HG03108 (cell line): ENCODE results near the gene CFAP119.

ENCODE experiments used
- ATAC-seq: cut with Tn5 transposase; IDR thresholded peaks from one replicate; pipeline ENCODE4 v1.9.1; 2021; ENCODE audit warnings: moderate library complexity; ENCODE audit not compliant: unreplicated experiment

CFAP119 gene

DNA sequence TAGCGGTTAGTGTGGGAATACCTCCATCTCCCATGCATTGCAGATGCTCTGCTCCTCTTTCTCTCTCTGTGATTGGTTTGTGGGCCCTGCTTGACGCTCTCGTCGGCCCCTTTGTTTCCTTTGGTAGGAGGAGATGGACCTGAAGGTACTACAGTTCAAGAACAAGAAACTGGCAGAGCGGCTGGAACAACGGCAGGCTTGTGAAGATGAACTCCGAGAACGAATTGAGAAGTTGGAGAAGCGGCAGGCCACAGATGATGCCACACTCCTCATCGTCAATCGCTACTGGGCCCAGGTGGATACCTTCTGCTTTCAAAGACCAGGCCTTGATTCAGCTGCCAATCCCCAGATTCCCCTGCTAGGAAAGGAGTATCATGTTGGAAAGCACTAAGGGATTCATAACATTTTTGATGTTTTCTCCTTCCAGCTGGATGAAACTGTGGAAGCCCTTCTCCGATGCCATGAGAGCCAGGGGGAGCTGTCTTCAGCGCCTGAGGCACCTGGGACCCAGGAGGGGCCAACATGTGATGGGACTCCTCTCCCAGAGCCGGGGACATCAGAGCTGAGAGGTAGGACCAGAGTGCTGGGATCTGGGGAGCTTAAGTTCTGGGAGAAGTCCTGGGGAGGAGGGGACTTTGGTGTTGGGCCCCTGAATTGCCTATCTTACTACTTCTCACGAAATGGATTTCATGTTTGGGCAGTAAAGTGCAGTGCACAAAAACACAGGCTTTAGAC, 1.3 kb upstream of the CFAP119 start:
- no peak for ATAC-seq

DNA sequence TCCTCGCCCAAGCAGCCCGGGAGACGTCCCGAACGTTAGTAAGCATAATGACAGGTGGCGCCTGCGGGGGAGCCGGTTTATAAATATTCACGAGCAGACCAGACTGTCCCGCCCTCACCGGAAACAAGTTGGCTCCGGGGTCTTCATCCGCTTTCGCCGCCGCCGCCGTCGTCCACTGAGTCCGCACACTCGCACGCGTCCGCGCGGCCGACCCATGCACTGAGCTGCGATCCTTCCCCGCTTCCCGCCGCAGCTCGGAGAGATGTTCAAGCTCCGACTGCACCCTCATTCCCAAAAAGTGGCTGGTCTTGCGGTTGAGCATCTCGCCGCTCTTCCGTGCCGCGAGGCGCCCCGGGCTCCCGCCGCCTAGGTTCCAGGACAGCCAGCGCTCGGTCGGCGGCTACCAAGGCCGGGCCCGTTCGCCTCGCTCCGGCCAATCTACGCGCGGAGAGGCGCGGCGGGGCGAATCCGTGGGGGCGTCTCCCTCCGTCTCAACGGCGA, 385 bp downstream of the CFAP119 start:
- ATAC-seq: peak; percentile 13

DNA sequence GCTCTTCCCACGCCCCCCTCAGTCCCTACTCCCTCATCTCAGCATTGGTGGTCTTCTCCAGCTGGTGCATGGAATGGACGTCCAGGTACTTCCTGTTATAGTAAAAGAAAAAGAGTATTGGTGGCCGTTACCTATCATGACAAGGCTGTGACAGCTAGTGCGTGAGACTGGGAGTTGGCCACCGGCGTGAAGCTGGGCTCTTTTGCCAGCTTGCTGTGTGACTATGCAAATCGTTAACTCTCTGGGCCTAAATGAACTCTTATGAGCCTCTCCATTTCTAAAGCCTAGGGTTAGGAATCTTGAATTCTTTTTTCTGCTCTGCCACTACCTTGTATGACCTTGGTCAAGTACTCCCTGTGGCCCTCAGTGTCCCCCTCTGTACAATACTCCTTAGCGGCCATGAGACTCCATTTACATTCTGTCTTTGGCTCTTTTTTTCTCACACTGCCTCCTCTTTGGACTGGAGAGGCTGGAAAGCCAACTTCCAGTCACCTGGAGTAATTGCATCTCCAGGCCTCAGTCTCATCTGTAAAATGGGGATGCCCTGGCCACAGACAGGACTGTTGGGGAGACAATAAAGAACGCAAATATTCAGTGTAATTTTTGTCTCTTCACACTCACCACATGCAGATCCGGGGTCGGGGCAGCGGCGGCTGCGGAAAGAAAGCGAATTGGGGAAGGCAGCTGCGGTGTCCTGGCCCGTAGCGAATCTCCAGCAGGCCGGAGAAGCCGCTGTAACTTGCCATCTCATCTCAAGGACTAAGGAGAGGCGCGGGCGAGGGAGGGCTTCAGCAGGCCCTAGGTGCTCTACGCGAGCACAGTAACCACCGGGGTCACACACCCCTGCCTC, 1.1 kb downstream of the CFAP119 start:
- no peak for ATAC-seq

- ATAC-seq: no peak
Observed at GRCh38 chr16:30760001-30760559, 1.8 kb downstream of the CFAP119 start.

DNA sequence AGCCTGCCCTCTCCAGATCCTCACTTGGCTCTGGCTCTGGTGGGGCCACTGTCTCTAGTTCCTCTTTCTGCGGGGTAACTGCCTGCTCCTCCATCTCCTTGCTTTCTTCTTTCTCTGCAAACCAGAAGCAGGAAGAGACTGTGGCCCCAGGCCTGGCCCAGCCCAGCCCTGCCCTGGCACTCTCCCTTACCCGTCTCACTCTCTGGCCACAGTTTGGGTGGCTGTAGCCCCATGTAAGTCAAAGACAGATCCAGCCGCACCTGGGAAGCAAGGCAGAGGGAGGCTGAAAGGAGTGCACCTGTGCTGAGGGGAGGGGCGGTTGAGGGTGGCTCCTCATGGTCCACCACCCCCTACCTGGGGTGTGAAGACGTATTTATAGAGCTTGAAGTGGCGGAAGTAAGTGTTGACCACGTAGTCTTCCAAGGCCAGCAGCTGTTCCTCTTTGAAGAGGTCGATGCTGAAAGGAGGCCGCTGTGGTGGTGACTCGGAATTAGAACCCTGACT, 2.8 kb downstream of the CFAP119 start:
- no peak for ATAC-seq

GRCh38 chr16:30757316-30757715, 4.5 kb downstream of the CFAP119 start:
- ATAC-seq: no peak

GRCh38 chr16:30756781-30757100, 5.1 kb downstream of the CFAP119 start:
- no peak for ATAC-seq

DNA sequence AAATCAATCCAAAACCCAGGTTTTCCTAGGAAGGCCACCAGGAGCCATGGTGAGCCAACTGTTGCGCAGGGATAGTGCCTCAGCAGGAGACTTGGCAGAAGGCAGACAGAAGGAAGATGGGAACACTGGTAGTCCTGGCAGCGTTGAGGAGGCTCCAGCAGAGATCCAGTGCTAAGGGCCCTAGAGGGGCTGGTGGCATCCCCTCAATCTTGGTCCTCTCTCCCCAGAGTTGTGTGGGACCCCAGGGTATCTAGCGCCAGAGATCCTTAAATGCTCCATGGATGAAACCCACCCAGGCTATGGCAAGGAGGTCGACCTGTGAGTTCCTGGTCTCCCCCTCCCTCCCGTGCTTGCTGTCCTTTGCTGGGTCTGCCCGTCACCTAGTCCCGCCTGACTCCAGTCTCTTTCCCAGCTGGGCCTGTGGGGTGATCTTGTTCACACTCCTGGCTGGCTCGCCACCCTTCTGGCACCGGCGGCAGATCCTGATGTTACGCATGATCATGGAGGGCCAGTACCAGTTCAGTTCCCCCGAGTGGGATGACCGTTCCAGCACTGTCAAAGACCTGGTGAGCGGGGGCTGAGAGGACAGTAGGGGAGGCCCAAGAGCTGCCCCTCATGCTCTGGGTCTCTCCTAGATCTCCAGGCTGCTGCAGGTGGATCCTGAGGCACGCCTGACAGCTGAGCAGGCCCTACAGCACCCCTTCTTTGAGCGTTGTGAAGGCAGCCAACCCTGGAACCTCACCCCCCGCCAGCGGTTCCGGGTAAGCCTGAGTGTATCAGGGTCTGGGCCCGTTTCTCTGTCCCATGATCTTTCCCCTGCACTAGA, 5.7 kb downstream of the CFAP119 start:
- ATAC-seq: no peak

DNA sequence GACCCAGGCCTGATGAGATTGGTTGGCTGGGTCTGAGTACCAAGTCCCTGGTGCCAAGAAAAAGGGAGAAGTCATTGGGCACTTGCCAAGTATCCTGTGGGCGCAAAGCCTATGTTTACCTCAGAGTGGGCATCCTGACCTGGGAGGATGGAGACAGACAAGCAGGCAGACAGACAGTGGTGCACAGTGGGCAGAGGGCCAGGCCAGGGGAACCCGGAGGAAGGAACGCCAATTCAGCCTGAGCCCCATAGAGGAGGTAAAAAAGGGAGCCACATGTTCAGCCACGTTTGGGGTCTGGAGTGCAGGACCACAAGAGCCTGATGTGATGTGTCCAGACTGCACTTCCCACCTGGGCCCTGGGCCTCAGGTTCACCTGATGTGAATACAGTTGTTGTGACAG, 8.3 kb downstream of the CFAP119 start:
- ATAC-seq: no peak

DNA sequence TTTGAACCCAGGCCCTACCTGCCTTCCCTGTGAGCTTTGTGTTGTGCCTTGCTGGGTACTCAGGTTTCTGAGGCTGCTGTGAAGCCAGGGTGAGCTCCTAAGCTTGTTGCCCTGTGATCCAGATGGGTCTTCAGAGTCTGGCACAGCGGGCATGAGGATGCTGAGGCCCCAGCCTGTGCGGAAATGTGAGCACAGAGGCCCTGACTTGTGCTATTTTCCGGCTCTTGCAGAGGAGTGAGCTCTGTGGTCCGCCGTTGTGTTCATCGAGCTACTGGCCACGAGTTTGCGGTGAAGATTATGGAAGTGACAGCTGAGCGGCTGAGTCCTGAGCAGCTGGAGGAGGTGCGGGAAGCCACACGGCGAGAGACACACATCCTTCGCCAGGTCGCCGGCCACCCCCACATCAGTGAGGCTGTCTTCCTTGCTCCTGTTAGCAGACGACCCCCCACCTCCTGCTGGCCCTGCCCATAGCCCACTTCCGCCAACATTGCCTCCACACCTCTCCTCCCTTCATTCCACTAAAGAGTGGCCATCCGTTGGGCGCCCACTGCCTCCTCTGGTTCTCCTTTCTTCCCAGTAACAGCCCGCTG, 10.9 kb downstream of the CFAP119 start:
- no peak for ATAC-seq

DNA sequence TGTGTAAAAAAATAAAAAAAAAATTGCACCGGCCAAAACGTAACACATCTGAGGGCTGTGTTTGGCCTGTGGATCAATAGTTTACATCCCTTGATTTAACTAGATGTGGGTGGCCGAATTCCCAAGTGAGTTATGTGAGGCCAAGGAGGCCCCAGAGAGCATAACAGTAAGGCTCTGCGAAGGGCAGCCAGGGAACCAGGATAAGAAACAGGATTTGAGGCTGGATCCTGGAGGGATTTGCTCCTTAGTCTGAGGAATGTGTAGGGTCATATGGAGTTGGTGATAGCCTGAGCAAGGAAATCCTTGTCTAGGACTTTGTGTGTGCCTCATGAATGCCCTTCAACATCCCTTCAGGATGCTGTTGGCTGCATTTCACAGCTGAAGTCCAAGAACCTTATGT, 11.7 kb downstream of the CFAP119 start:
- ATAC-seq: no peak

DNA sequence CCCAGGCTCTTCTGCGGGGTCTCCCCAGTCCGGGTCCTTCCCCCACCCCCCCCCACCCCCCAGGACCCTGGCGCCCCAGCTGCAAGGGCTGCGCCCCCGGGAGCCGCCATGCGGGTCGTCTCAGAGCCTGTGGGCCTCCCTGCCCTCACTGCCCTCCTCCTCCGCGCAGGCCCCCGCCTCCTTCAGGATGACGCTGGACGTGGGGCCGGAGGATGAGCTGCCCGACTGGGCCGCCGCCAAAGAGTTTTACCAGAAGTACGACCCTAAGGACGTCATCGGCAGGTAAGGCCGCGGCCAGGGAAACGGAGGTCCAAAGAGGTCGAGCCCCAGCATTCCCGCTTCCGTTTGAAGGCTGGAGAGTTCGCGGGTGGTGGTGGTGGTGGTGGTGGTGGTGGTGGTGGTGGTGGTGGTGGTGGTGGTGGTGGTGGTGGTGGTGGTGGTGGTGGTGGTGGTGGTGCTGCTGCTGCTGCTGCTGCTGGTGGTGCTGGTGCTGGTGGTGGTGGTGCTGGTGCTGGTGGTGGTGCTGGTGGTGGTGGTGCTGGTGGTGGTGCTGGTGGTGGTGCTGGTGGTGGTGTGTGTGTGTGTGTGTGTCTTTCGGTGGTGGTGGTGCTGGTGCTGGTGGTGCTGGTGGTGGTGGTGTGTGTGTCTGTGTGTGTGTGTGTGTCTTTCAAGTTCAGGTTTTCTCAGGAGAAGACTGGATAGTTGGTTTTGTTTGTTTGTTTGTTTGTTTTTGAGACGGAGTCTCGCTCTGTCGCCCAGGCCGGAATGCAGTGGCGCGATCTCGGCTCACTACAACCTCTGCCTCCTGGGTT, 13.0 kb downstream of the CFAP119 start:
- no peak for ATAC-seq

GRCh38 chr16:30747799-30748633, 13.8 kb downstream of the CFAP119 start, which contains the start of gene PHKG2:
PHKG2 (plus strand) TSS chr16:30748425; CDS start chr16:30748821, 396 bp downstream.
- ATAC-seq: peak; percentile 99

DNA sequence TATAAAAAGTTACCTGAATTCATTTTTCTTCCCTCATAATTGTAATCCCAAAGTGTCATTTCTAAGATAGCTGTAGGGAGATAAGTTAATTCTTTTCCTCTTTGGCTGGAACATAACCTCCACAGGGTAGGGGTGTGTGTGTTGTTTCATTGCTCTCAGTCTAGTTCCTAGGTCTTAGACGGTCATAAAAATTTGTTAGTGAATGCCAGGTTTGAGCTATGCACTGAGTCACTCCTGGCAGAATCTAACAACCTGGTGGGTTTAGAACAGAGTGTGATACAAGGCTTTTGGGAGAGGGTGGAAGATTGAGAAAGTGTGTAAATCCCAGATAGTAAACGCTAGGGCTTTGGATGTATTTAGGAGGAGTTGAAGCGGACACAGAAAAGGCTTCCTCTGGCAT, 14.5 kb downstream of the CFAP119 start:
- ATAC-seq: no peak

DNA sequence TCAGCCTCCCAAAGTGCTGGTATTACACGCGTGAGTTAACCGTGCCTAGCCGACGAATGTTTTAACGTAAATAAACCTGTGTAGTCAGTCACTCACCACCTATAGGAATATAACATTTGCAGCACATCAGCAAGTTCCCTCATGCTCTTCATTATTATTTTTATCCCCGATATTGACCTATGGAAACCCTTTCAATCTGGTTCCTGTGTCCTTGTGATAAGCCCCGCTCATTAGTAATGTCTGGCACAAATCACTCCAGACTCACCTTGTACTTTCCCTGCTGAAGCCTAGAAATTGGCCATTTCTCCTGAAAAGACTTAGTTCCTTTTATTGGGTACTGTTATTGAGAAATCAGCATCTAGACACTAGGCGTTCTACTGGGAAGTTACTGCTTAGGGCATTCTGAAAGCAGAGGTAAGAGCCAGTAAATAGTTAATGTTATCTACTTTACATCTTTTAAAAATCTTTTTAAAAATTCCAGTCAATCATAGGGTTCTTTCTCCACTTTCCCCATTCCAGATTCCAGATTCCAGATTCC, 15.2 kb downstream of the CFAP119 start:
- no peak for ATAC-seq

DNA sequence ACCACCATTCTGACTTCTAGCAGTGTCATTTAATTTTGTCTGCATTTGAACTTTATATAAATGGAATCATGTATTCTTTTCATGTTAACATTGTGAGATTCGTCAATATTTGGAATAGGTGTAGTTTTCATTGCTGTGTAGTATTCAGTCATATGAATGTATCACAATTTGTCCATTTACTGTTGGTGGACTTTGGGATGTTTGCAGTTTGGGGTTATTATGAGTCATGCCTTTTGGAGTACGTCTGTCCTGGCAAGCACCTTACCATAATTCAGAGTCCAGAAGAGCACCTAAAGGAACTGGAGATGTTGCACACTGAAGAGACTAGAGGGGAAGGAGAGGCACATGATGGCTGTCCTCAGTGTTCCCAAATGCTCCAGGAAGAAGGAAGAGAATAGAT, 16.8 kb downstream of the CFAP119 start:
- ATAC-seq: no peak

DNA sequence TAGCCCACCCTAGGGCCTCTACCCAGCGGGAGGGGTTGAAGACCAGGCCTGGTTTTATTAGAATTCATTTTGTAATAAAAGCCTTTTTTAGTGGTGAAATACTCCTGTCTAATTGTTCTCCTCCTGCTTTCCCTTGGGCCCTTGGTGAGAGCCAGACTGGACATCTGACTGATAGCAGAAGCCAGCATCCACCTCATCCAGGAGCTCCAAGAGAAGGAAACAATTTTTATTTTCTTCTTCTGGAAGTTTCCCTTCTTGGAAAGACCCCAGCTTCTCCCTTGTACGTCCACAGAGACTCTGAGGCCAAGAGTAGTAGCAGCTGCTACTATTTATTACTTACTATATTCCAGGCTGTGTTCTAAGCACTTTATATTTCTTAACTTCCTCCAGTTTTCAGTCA, 17.7 kb downstream of the CFAP119 start:
- ATAC-seq: no peak

- ATAC-seq: no peak
Observed at GRCh38 chr16:30743716-30744115, 18.1 kb downstream of the CFAP119 start.
